ENCODE data around the gene RNF166.

The RNF166 gene

DNA sequence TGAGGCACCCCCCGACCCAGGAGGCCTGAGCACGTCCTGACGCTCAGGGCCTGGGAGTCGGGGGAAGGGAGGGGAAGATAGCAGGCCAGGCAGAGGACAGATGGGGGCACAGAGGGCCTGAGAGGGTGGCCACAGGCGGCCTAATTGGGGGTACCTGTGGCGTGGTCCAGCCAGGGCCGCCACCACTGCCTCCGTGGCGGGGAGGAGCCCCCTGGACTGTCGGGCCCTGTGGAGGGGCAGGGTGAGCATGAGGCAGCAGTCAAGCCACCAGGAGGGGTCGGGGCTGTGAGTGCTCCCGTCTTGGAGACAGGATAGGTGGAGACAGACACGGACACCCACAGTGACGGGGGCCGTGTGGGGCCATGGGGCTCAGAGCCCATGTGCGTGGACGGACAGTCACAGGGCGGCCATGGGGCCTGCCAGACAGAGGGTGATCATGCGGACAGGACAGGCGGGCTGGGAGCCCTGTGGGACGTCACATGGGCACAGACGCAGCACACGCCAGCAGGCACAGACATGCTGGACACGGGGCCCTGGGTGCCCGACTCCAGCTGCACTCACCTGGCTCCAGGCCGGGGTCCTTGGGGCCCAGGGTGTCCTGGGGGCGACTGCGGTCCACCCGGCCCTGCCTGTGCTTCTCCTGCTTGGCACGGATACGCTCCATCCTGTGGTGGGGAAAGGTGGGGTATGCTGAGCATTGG, 18.8 kb upstream of the RNF166 start:
- no peak for DNase-seq

GRCh38 chr16:88723911-88724310, 17.7 kb upstream of the RNF166 start:
- DNase-seq, result no peak

DNA sequence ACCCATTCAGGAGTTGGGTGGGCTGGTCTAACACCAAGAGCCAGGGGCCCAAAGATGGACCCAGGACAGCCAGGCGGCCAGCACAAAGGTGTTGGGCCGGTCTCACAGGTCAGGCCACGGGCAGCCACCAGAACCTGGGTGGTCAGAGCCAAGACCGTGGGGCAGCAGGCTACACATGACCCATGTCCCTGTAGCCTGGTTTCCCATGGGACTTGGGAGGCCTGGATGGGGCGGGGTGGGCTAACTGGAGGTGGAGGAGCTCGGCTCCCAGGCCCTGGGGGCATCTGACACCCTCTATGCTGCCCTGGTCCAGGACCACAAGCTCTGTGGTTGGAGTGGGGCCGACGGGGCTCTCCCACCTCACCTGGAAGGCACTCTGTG, 17.3 kb upstream of the RNF166 start:
- no peak for DNase-seq

DNA sequence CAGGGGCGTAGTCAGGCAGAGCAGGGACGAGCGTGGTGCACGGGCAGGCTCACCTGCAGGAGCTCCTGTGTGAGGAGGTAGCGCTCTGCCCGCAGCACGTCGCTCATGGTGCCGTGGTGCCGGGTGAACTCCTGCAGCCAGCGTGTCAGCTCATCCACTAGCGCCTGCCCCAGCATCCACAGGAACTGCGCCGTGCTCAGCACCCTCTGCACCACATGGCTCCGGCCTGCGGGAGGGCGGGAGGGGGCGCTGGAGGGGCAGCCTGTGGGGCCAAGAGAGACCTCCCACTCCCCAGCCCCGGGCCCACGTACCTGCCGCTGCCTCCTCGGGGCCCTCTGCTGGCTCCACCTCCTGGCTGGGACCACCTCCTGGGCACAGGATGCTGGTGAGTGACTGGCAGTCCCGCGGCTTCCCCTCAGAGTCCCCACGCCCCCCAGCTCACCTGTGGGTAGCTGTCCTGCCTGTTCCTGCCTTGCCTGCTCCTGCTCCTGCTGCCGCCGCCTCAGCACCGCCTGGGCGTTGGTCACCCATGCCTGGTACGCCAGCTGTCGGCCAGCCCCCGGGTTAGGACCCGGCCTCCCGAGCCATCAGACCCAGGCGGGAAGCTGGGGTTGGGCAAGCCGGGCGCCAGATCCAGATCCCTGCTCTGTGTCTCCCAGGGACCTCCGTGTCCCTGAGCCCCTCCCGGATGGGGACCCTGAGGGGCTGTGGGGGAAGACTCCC, 16.7 kb upstream of the RNF166 start:
- no peak for DNase-seq

DNA sequence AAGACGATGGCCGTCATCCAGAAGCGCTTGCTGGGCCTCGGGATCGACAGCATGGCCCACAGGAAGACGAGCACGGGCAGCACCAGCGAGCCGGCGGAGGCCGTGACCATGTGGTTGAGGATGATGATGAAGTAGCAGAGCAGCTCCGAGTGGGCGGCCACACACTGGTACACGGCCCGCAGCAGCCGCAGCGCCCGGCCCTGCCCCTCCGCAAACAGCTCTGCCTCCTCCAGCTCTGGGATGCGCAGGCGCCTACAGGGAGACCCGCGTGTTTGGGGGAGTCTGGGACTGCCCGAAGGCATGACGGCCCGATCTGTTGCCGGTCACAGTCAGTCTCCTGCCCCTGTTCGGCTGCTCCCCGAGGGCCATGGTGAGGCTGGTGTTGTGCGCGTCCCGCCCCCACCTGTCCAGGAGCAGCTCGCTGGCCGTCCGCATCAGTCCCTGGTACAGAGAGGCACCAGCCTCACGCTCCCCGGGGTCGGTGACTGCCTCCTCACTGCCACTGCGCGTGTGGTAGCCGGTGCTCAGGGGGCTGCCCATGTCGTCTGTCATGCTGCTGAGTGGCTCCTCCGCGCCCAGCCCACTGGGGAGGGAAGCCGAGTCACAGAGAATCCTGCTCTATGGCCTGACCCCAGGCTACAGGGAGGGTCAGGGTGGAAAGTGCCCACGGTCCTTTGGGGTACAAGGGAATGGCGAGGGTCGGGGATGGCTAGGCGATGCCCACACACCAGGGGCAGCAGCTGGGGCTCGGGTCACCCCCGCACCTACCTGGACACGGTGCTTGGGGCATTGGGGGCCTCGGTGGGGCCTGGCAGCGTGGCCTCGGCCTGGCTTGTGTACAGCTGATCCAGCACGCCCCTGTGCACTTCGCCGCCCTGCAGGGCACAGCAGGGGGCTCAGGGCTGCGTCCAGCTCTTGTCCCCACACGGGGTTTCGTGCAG, 15.9 kb upstream of the RNF166 start:
- no peak for DNase-seq

DNA sequence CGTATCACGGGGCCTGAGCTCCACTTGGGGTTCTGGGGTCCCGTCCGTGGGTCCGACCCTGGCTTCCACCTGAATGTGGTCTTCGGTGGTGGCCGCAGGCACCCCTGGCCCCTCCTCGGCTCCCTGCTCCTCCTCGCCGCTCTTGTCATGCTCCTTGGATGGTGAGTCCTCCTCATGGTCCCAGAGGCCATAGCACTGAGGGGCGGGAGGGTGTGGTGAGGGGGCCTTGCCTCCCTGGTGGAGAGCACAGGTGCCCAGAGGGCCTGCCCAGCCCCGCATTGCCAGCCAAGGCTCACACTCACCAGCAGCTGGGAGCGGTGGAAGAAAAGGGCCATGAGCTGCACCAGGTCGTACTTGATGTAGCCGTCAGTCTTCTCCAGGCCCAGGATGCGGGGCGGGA, 15.0 kb upstream of the RNF166 start:
- DNase-seq, result no peak

- no peak for DNase-seq
Observed at GRCh38 chr16:88720396-88720970, 14.3 kb upstream of the RNF166 start.

DNA sequence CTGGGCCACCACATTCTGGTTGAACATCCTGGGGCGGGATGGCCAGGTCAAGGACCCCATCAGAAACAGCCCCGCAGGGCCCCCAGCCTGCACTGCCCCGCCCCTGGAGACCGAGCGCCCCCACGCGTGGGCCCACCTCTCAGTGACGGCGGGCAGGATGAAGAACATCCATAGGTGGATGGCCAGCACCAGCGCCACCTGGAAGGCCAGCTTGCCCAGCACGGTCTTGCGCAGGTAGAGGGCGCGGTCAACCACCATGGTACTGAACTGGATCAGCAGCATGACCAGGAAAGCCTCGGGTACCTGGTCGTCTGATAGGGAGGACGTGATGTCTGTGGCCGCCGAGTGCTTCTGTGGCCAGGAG, 13.7 kb upstream of the RNF166 start:
- no peak for DNase-seq

DNA sequence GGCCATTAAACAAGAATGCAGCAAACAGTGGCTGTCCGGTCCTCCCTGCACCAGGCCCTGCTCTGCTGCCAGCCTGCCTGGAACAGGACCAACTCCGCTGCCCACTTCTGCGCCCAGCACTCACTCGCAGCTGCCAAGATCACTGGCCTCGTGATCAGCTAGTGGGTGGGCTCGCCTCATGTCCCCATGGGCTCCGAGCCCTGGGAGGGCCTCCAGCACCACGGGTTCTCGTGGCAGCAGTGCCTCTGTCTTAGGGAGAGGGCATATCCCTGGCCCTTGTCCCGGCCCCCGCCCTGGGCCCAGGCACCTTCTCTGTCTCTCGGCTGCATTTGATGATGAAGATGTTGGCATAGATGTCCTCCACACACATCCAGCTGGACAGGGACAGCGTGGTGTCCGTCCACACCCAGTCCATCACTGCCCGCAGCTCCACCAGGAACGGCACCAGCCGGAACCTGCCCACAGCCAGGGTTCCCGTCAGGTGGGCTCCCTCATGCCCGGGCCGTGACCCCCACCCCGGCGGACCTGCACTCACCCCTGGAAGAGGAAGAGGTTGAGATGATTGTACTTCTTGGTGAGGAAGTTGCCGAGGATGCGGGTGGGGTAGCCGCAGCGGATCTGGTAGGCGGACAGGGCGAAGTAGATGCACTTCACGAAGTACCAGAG, 13.2 kb upstream of the RNF166 start:
- peak in 50 of 51 donors; percentile 17 to 95 (median 79) for DNase-seq

DNA sequence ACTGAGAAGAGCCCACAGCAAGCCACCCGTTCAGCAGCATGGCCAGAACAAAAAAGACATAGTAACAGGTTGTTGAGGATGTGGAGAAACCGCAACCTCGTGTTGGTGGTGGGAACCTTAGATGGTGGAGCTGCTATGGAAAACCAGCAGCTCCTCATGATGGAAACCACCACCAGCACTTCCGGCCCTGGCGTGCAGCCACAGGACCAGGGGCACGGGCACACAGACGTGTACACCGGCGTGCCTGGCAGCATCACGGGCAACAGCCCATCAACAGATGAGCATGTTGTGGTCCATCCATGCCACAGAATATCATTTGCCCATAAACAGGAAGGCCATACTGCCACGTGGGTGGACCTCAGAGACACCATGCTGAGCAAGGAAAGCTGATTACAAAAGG, 12.0 kb upstream of the RNF166 start:
- no peak for DNase-seq

DNA sequence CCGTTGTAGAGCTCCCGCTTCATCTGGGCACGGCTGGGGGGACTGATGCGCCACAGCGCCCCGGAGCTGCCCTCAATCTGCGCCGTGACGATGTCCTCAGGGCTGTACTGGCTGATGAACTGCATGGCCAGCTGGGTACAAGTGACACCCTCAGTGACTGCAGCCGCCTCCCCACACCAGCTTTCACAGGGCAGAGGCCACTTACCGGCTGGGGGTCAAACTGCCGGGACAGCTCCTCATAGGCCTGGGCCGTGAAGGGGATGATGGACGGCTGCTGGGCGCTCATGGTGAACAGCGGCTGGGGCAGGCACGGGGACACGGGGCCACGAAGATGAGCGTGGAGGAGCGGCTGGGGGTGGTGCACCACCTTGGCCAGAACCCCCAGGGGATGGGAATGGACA, 10.4 kb upstream of the RNF166 start:
- DNase-seq, result no peak

DNA sequence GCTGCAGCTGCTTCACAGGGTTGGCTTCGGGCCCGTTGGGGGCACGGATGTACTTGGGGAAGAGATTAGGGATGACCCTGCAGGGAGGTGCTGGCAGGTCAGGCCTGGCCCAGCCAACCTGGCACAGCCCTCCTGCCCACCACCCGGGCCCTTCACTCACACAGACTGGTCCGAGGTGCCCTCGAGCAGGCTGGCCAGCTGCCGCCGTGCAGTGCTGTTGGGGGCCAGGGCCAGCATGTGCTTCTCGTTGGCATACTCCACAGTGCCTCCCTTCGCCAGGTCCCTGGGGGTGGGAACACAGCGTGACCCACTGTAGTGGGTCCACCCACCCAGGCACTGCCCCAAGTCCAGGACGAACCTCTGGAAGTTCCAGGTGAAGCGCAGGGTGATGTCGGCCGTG, 10.0 kb upstream of the RNF166 start:
- DNase-seq, result no peak

- DNase-seq, result no peak
Observed at GRCh38 chr16:88715312-88716190, 9.3 kb upstream of the RNF166 start.

DNA sequence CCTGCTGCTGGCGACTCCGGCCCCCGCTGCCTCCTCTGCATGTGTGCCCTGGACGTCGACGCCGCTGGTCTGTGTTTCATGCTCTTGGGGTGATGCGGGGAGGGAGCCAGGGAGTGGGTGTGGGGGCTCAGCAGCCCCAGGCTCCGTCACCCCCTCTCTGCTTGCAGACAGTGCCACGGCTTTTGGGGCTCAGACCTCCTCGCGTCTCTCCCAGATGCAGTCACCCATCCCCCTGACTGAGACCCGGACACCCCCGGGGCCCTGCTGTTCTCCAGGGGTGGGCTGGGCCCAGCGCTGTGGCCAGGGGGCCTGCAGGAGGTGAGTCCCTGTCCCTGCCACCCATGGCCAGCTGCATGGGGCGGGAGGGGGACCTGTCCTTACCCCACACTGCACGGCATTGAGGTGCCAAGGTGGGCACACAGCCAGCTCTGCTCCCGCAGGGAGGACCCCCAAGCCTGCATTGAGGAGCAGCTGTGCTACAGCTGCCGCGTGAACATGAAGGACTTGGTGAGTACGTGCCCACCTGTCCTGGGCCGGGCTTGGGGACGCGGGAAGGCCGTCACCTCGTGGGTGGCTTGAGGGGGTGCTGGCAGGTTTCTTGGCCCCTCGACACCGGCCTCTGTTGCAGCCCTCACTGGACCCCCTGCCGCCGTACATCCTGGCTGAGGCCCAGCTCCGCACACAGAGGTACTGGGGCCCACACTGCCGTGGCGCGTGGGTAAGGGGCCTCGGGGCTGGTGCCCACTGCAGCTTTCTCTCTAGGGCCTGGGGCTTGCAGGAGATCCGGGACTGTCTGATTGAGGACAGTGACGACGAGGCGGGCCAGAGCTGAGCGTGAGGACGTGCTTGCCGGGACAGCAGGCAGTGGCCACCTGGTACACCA, 8.5 kb upstream of the RNF166 start:
- no peak for DNase-seq

- no peak for DNase-seq
Observed at GRCh38 chr16:88713568-88714419, 7.6 kb upstream of the RNF166 start.

DNA sequence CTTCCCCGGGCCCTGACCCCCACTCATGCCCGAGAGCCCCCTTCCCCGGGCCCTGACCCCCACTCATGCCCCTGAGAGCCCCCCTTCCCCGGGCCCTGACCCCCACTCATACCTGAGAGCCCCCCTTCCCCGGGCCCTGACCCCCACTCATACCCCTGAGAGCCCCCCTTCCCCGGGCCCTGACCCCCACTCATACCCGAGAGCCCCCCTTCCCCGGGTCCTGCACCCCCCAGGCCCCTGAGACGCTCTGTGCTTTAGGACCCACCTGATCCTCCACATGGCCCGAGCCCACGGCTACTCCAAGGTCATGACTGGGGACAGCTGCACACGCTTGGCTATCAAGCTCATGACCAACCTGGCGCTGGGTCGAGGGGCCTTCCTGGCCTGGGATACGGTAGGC, 6.8 kb upstream of the RNF166 start:
- DNase-seq, result no peak

DNA sequence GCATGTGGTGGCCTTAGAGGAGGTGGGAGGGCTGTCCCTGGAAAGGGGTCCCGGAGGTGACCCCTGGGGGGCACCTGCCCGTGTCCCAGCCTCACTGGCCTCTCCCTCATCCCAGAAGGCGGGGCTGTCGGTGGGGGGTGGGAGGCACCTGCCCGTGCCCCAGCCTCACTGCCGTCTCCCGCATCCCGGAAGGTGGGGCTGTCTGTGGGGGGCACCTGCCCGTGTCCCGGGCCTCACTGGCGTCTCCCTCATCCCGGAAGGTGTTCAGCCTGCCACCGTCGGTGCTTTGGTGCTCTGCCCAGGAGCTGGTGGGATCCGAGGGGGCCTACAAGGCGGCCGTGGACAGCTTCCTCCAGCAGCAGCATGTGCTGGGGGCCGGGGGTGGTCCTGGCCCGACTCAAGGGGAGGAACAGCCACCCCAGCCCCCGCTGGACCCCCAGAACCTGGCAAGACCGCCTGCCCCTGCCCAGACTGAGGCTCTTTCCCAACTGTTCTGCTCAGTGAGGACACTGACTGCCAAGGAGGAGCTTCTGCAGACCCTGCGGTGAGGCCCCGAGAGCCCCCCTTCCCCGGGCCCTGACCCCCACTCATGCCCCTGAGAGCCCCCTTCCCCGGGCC, 6.3 kb upstream of the RNF166 start:
- no peak for DNase-seq
